DMS114 treated with DMSO at 0.1 percent for 48 hours (cell line): ENCODE measurements around the gene TRIM71.
"Not testable (repeated sequence)": the region's sequence is repeated elsewhere in the genome, so short reads cannot be mapped to it uniquely, and the experiment has no call there.

Experiments
- DNase-seq: peaks from one replicate; lab custom pipeline; 2025; ENCODE audit not compliant: unreplicated experiment; lab: John Stamatoyannopoulos, UW

TRIM71 gene

DNA sequence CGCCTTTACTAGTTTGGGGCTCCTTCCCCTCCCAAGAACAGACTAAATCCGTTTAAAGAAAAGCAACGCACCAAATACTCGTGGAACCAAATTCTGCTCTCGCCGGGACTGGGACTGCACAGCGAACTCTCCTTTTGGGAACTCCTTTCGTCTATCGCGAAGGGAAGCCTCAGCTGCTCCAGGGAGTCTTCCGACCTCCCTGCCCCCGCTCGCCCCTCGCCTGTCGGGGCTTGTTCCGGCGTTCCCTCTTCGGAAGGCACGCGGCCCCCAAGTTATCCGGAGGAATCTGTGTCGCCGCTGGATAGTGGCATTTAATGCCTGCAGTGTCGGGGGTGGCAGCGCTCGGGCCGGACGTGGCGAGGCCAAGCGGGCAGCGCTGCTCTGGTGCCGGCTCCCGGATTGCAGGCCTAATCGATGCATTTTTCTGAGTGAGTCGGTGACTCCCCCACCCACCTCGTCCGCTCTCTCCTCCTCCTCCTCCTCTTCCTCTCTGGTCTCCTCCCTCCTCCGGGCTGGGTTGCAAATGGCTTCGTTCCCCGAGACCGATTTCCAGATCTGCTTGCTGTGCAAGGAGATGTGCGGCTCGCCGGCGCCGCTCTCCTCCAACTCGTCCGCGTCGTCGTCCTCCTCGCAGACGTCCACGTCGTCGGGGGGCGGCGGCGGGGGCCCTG, at the start of gene TRIM71:
Gene TRIM71 (plus strand): TSS at position 440 of the 671 bp plus-strand sequence. CDS start 84 bp downstream, at position 524.
- no peak for DNase-seq

DNA sequence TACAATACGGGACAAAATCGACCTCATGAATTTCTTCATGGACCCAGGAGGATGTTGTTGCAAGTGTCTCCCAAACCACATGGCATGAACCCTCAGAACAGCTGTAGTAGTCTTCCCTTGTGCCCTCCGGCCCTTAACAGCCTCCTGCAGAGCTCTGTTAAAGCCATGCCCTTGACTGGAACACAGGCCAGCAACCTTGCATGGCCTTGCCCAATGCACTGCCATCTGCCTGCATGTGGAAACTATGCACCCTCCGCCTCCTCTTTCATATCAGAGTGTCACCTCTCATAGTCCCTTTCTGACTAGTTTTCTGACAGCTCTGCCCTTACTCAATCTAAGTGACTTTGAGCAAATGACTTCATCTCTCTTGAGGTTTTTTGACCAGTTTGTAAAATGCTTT, 39.4 kb upstream of the TRIM71 start:
- DNase-seq = no peak

GRCh38 chr3:32780071-32780734, 37.6 kb upstream of the TRIM71 start:
- DNase-seq = no peak

DNA sequence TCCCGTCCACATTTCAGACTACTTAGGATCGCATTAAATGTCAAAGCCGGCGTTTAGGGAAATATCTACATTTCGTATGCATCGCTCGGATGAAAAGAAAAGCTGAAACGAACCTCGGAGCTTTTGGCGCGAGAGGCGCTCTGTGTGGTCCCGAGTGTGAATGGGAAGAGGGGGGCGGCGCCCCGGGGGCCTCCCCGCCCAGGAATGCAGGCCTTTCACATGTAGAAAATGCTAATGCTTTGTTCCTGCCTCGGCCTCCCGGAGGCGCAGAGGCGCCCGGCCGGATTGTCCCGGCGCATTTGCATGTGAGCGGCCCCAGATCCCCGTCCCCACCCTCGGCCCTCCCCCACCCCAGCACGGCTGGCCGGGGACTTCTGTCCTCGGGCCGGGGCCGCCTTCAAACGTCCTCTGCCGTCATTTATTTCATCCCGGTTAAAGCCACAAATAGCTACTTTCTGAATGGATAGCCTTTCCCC, 37.0 kb upstream of the TRIM71 start:
- DNase-seq = peak; percentile 32

GRCh38 chr3:32781211-32781968, 36.4 kb upstream of the TRIM71 start:
- DNase-seq = peak; percentile 65

DNA sequence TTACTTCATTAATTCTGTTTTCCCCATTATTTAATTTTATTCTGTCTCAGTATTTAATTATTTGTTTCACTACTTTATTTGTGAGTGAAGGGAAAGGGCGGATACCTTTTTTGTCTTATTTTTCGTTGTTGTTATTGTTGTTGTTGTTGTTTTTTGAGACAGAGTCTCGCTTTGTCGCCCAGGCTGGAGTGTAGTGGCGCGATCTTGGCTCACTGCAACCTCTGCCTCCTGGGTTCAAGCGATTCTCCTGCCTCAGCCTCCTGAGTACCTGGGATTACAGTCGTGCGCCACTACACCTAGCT, 35.9 kb upstream of the TRIM71 start:
- not testable (repeated sequence) for DNase-seq

DNA sequence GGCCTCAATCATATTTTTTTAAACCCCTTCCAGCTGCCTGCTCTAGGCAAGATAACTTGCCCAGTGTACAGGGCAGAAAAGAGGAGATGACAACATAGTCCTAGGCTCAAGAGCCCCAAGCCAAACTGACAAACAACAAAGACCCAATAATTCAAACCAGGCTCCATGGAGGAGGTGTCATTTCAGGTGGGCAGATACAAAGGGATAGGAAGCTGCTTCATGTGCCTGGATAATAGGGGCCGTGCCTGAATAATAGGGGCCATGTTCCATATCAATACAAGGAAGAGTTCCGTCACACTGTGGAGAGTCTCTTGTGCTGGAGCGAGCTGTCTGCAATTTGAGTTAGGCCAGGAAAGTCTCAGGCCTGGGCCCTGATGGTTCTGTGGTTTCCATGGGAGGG, 35.4 kb upstream of the TRIM71 start:
- no peak for DNase-seq

GRCh38 chr3:32791833-32792232, 26.0 kb upstream of the TRIM71 start:
- DNase-seq = no peak

- no peak for DNase-seq
Measured at GRCh38 chr3:32794487-32795308, 23.1 kb upstream of the TRIM71 start.

- DNase-seq = not testable (repeated sequence)
Measured at GRCh38 chr3:32796384-32796950, 21.3 kb upstream of the TRIM71 start.

GRCh38 chr3:32797776-32798175, 20.0 kb upstream of the TRIM71 start:
- DNase-seq = no peak

DNA sequence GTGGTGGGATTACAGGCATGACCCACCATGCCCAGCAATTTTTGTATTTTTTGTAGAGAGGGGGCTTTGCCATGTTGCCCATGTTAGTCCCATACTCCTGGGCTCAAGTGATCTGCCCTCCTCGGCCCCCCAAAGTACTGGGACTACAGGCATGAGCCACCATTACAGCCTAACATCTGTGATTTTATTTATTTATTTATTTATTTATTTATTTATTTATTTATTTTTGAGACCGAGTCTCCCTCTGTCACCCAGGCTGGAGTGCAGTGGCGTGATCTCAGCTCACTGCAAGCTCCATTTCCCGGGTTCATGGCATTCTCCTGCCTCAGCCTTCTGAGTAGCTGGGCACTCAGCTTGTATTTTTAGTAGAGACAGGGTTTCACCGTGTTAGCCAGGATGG, 16.4 kb upstream of the TRIM71 start:
- DNase-seq = not testable (repeated sequence)

GRCh38 chr3:32813180-32813579, 4.6 kb upstream of the TRIM71 start:
- no peak for DNase-seq

- no peak for DNase-seq
Measured at GRCh38 chr3:32814361-32814760, 3.4 kb upstream of the TRIM71 start.

DNA sequence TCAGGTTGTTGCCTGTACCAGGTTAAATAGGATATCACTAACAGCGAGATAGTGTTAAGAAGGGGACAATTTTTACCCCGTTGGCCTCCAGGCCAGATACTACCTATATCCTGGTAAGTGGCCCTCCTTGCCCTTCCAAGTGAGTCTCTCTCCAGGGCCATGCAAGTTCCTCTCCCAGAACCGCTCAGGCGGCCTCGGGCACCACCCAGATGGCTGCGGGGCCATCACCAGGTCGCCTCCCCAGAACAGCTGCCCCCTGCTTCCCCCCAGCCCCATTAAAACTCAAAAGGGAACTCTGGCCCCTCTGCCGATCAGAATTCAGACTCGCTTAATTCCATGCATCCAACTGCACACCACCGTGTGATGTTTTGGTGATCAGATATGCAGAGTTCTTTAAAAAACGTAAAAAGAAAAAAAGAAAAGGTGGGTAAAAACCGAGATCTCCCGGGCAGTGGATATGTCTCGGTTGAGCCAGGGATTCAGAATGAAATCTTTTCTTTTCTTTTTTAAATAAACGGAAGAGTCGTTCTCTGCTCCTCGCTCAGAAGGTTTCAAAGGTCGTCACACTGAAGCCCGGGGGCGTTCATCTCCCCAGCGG, 1.9 kb upstream of the TRIM71 start:
- DNase-seq = no peak

DNA sequence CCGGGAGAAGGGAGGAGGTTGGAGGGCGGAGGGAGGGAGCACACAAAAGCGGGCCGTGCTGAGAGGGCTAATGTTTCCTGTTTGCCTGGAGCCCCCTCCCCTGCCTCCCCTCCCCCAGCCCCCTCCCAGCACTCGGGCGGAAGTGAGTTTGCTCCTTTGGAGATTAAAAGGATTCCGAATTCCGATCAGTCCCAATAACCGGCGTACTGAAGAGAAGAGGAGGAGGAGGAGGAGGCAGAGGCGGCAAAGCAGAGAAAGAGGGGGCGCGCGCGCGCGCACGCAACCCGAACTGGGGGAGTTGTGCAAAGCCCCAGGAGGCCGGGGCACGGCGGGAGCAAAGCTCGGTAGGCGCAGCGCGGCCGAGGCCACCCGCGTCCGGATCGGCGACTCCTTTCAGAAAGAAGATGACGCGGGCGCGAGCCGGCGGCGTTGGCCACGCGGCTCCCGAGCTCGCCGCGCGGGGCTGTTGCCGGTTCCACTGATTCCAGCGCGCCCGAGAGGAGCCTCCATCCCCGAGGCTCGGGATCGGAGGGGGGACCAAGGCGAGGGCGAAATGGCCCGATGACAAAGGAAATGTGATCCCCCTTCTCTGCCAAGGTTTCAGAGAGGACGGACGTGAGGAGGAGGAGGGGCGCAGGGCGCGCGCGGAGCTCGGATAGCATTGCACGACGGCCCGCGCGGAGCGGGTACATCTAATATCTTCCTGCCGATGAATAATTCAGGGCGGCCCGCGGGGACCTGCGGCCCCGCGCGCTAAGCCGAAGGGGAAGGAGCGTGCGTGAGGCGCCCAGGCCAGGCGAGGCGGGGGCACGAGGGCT, 1.1 kb upstream of the TRIM71 start:
- no peak for DNase-seq

DNA sequence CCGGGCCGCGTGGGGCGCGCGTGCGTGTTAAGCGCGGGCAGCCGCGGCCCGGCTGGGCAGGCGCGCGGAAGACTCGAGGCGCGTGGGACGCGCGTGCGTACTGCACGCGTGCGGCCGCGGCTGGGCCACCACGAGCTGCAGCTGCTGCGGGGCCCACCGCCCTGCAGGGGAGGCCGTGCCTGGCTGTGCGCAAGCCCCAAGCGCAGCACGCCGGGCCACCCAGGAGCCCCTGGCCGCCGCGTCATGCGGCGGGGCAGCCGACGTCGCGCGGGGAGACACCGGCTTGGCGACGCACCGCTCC, 590 bp upstream of the TRIM71 start:
- no peak for DNase-seq

- DNase-seq = no peak
Measured at GRCh38 chr3:32818229-32818969, 602 bp downstream of the TRIM71 start.

GRCh38 chr3:32818970-32819511, 1.2 kb downstream of the TRIM71 start:
- DNase-seq = no peak
